Neuronal stem cell (in vitro differentiated cells): Measurements from ENCODE around the gene ANKFN1.

Experiments used
- DNase-seq: peaks from one replicate; pipeline ENCODE4 v3.0.0-alpha.2; 2013; ENCODE audit warnings: low spot score
- H2AFZ ChIP-seq: one replicate; pipeline ENCODE4 v1.6.1; 2013; ENCODE audit warnings: mild to moderate bottlenecking, low read length, inconsistent platforms
- H2AK5ac ChIP-seq: 2 replicates; pipeline ENCODE4 v1.6.1; 2013; ENCODE audit warnings: low read depth, mild to moderate bottlenecking, inconsistent platforms, low read length, moderate library complexity, mixed read lengths
- H2BK120ac ChIP-seq: 2 replicates; pipeline ENCODE4 v1.6.1; 2013; ENCODE audit warnings: low read depth, mild to moderate bottlenecking, inconsistent platforms, low read length, moderate library complexity, mixed read lengths
- H2BK12ac ChIP-seq: one replicate; pipeline ENCODE4 v1.6.1; 2013; ENCODE audit warnings: low read length, inconsistent platforms
- H2BK15ac ChIP-seq: 2 replicates; pipeline ENCODE4 v1.6.1; 2013; ENCODE audit warnings: mild to moderate bottlenecking, low read length, inconsistent platforms, mixed read lengths
- H2BK5ac ChIP-seq: one replicate; pipeline ENCODE4 v1.6.1; 2013; ENCODE audit warnings: inconsistent platforms, mild to moderate bottlenecking, low read length, moderate library complexity
- H3K14ac ChIP-seq: one replicate; pipeline ENCODE4 v1.6.1; 2013; ENCODE audit warnings: low read length, inconsistent platforms
- H3K18ac ChIP-seq: 2 replicates; pipeline ENCODE4 v1.6.1; 2013; ENCODE audit warnings: low read length, inconsistent platforms
- H3K23ac ChIP-seq: 2 replicates; pipeline ENCODE4 v1.6.1; 2013; ENCODE audit warnings: low read depth, mild to moderate bottlenecking, mixed read lengths, low read length, inconsistent platforms; ENCODE audit not compliant: poor library complexity
- H3K27ac ChIP-seq: replicated peaks from 3 replicates; pipeline ENCODE4 v1.5.1; 2013; ENCODE audit warnings: low read length, inconsistent platforms
- H3K27me3 ChIP-seq, 3 experiments: 2 replicates each; pipeline ENCODE4 v1.6.1; 2013; ENCODE audit warnings: low read length in 3 of 3, mild to moderate bottlenecking in 2 of 3, inconsistent platforms in 1 of 3, low read depth in 1 of 3, mixed read lengths in 1 of 3, moderate library complexity in 1 of 3; ENCODE audit not compliant: control insufficient read depth in 3 of 3, insufficient read depth in 3 of 3
- H3K36me3 ChIP-seq, 2 donors: replicated peaks in 1 of 2; 2 replicates each; pipeline ENCODE4 v1.6.1; 2013; ENCODE audit warnings: low read length in 2 of 2; ENCODE audit not compliant: control insufficient read depth in 2 of 2, insufficient read depth in 2 of 2
- H3K4ac ChIP-seq: 2 replicates; pipeline ENCODE4 v1.6.1; 2013; ENCODE audit warnings: inconsistent platforms, mild to moderate bottlenecking, low read length, moderate library complexity
- H3K4me1 ChIP-seq, 2 donors: 1 replicate in 1 of 2; 2 replicates in 1 of 2; pipeline ENCODE4 v1.6.1; 2013; ENCODE audit warnings: low read length in 2 of 2, low read depth in 1 of 2; ENCODE audit not compliant: control insufficient read depth in 2 of 2, insufficient read depth in 1 of 2
- H3K4me2 ChIP-seq: one replicate; pipeline ENCODE4 v1.6.1; 2013; ENCODE audit warnings: mild to moderate bottlenecking, low read length, inconsistent platforms; ENCODE audit not compliant: insufficient read depth, poor library complexity, severe bottlenecking
- H3K4me3 ChIP-seq, 2 donors: 2 replicates each; pipeline ENCODE4 v1.5.1; 2013; ENCODE audit warnings: low read length in 2 of 2, mild to moderate bottlenecking in 2 of 2, inconsistent platforms in 1 of 2, moderate library complexity in 1 of 2
- H3K79me1 ChIP-seq: one replicate; pipeline ENCODE4 v1.6.1; 2013; ENCODE audit warnings: low read depth, mild to moderate bottlenecking, inconsistent platforms, low read length, moderate library complexity
- H3K9ac ChIP-seq: one replicate; pipeline ENCODE4 v1.6.1; 2013; ENCODE audit warnings: mild to moderate bottlenecking, low read depth, low read length, inconsistent platforms; ENCODE audit not compliant: poor library complexity
- H3K9me3 ChIP-seq, 2 donors: replicated peaks in 1 of 2; 2 replicates each; pipeline versions ENCODE3 to v1.6.1; 2013; ENCODE audit warnings: low read length in 2 of 2, mild to moderate bottlenecking in 2 of 2, inconsistent platforms in 1 of 2, low read depth in 1 of 2, mixed read lengths in 1 of 2, moderate library complexity in 1 of 2; ENCODE audit not compliant: control insufficient read depth in 2 of 2, insufficient read depth in 1 of 2
- H4K8ac ChIP-seq: one replicate; pipeline ENCODE4 v1.6.1; 2013; ENCODE audit warnings: low read depth, mild to moderate bottlenecking, inconsistent platforms, low read length, moderate library complexity
- H4K91ac ChIP-seq: one replicate; pipeline ENCODE4 v1.6.1; 2013; ENCODE audit warnings: low read length, low read depth, mild to moderate bottlenecking, inconsistent platforms; ENCODE audit not compliant: poor library complexity
- WGBS, 2 donors: extraction: QIAGEN DNeasy Blood & Tissue Kit; methylation state at CpG; one replicate each; pipeline ENCODE4 v1.1.7; 2013; ENCODE audit warnings: missing lambda C conversion rate in 2 of 2, mixed read lengths in 1 of 2; ENCODE audit not compliant: insufficient read length in 2 of 2, insufficient replicate concordance in 1 of 2; ENCODE audit errors: extremely low coverage in 2 of 2; 5-methylcytosine and 5-hydroxymethylcytosine counted together

ANKFN1 gene

DNA sequence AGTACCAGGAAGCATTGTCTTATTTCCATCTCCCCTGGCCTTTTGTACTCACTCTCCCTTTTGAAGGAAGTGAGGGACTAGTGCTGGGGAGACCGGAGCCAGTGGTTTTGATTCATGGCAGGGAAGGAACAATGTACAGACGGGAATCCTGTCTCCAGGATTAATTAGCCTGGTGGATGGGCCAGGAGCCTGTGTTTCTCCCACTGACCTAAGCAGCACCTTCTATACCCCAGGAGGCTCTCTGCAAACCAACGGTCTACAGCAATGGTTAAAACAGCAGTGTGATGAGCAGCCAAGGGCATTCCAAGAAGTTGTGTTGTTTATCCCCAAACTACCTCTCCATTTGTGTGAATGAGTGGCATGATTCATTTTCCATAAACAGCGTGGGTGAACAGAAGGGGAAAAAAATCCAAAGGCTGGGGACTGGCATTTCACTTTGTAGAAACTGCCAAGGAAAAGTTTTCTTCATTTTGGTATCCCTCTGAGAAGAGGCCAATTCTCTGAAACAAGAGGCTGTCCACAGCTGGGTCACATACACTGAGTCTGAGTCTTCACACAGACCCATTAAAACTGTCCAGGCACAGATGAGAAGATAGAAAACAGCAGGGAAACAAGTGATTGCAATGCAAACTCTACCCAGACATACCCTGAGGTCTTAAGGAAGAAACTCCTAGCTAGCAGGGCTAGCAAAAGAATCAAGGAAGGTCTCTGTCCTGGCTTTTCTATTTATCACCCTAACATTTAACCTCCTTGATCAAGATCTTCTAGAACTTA is 18.1 kb downstream of the ANKFN1 start:
- H3K79me1 ChIP-seq, result no peaks in the 10 kb centered on the region
- no peak for DNase-seq
- H3K4me1 ChIP-seq, result peaks cover 0 to 21% of the 10 kb centered on the region in 2 donors
- H2BK120ac ChIP-seq, result no peak overlapping the region
- H3K18ac ChIP-seq, result no peak overlapping the region
- no peak overlapping the region for H3K4me3 ChIP-seq
- no peak overlapping the region for H3K4ac ChIP-seq
- H4K8ac ChIP-seq, result no peak overlapping the region
- no peak overlapping the region for H2AFZ ChIP-seq
- H2BK15ac ChIP-seq, result no peak overlapping the region
- no peak overlapping the region for H3K27ac ChIP-seq
- no peak overlapping the region for H2BK5ac ChIP-seq
- H4K91ac ChIP-seq, result no peak overlapping the region
- H2AK5ac ChIP-seq, result no peak overlapping the region
- H3K36me3 ChIP-seq, result no peaks in the 10 kb centered on the region
- H3K23ac ChIP-seq, result no peak overlapping the region
- H2BK12ac ChIP-seq, result no peak overlapping the region
- no peak overlapping the region for H3K9ac ChIP-seq
- no peaks in the 10 kb centered on the region for H3K9me3 ChIP-seq
- no peak overlapping the region for H3K14ac ChIP-seq
- no CpG with 5 or more reads among the region's 4 CpGs for WGBS, 2 donors
- H3K27me3 ChIP-seq, result peaks cover 0 to 2% (median 0%) of the 10 kb centered on the region in 3 experiments
- no peak overlapping the region for H3K4me2 ChIP-seq

- DNase-seq, result no peak
- no peak overlapping the region for H4K91ac ChIP-seq
- no CpG with 5 or more reads among the region's 5 CpGs for WGBS, 2 donors
- H3K9me3 ChIP-seq, result no peaks in the 10 kb centered on the region
- H3K27me3 ChIP-seq, result peaks cover 0 to 2% (median 0%) of the 10 kb centered on the region in 3 experiments
- no peak overlapping the region for H3K14ac ChIP-seq
- no peak overlapping the region for H2BK15ac ChIP-seq
- H2AK5ac ChIP-seq, result no peak overlapping the region
- no peak overlapping the region for H2BK5ac ChIP-seq
- peaks cover 0 to 21% of the 10 kb centered on the region in 2 donors for H3K4me1 ChIP-seq
- H2BK120ac ChIP-seq, result no peak overlapping the region
- peak overlapping the region; percentile 4 for H4K8ac ChIP-seq
- no peaks in the 10 kb centered on the region for H3K79me1 ChIP-seq
- no peak overlapping the region for H3K9ac ChIP-seq
- H3K23ac ChIP-seq, result no peak overlapping the region
- no peak overlapping the region for H3K4me3 ChIP-seq
- H3K36me3 ChIP-seq, result no peaks in the 10 kb centered on the region
- no peak overlapping the region for H2BK12ac ChIP-seq
- no peak overlapping the region for H3K4ac ChIP-seq
- no peak overlapping the region for H3K27ac ChIP-seq
- H3K18ac ChIP-seq, result peak overlapping the region; percentile 34
- H2AFZ ChIP-seq, result no peak overlapping the region
- no peak overlapping the region for H3K4me2 ChIP-seq
Measured at GRCh38 chr17:56172517-56172982, 19.3 kb downstream of the ANKFN1 start.

DNA sequence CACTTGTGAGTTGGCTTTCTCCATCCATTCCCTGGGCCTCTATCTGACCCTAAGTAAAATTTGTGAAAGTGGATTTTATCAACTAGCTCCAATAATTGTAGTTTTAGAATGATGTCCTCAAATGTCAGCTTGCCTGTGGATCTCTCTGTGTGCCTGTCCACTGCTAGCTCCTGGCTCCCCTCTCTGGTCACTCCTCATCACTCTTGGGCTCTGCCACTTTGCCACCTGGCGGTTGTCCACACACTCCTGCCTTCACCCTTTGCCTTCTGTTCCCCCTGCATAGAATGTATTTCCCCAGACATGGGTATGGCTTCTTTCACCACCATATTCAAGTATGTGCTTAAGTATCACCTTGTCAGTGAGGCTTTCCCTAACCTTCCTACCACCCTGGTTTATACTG is 19.8 kb downstream of the ANKFN1 start:
- Histone ChIP-seq H3K4me3 (no peak overlapping the region), H4K8ac (no peak overlapping the region), H3K4ac (no peak overlapping the region), H3K9ac (no peak overlapping the region), H2BK120ac (no peak overlapping the region), H3K27me3 (no peaks in the 10 kb centered on the region), H2BK5ac (no peak overlapping the region), H2BK15ac (no peak overlapping the region), H3K79me1 (no peaks in the 10 kb centered on the region), H3K9me3 (no peaks in the 10 kb centered on the region), H3K14ac (no peak overlapping the region), H3K4me2 (no peak overlapping the region), H3K18ac (no peak overlapping the region), H2AFZ (no peak overlapping the region), H2AK5ac (no peak overlapping the region), H2BK12ac (no peak overlapping the region), H3K27ac (no peak overlapping the region), H3K36me3 (no peaks in the 10 kb centered on the region), H4K91ac (no peak overlapping the region), H3K23ac (no peak overlapping the region), H3K4me1 (peaks cover 0 to 21% of the 10 kb centered on the region in 2 donors)
- DNase-seq, result no peak
- WGBS, 2 donors, result no CpG with 5 or more reads among the region's 1 CpG

GRCh38 chr17:56173958-56174835 is 20.9 kb downstream of the ANKFN1 start:
- H3K79me1 ChIP-seq, result no peaks in the 10 kb centered on the region
- H3K27ac ChIP-seq, result no peak overlapping the region
- no peak overlapping the region for H3K23ac ChIP-seq
- H3K4ac ChIP-seq, result no peak overlapping the region
- H2BK12ac ChIP-seq, result no peak overlapping the region
- H2AK5ac ChIP-seq, result no peak overlapping the region
- H2BK120ac ChIP-seq, result no peak overlapping the region
- no peak overlapping the region for H4K8ac ChIP-seq
- no peaks in the 10 kb centered on the region for H3K9me3 ChIP-seq
- no peak for DNase-seq
- H2AFZ ChIP-seq, result no peak overlapping the region
- H3K4me1 ChIP-seq, result peaks cover 0 to 21% of the 10 kb centered on the region in 2 donors
- H2BK15ac ChIP-seq, result no peak overlapping the region
- no peak overlapping the region for H4K91ac ChIP-seq
- H3K4me3 ChIP-seq, result no peak overlapping the region
- peak overlapping the region; percentile 45 for H3K18ac ChIP-seq
- H2BK5ac ChIP-seq, result no peak overlapping the region
- H3K36me3 ChIP-seq, result no peaks in the 10 kb centered on the region
- H3K14ac ChIP-seq, result no peak overlapping the region
- peak overlapping the region; percentile 11 for H3K4me2 ChIP-seq
- no CpG with 5 or more reads among the region's 3 CpGs for WGBS, 2 donors
- H3K9ac ChIP-seq, result no peak overlapping the region
- H3K27me3 ChIP-seq, result no peaks in the 10 kb centered on the region
